ENCODE measurements around the gene CYTH4. TPM values are rescaled to one million over a fixed set of nuclear protein-coding genes. Genes with fewer than 3 reads are reported as not detected.

CYTH4 gene
- total RNA-seq, 2 experiments from 2014 or later: 20.6 to 28.1 TPM

DNA sequence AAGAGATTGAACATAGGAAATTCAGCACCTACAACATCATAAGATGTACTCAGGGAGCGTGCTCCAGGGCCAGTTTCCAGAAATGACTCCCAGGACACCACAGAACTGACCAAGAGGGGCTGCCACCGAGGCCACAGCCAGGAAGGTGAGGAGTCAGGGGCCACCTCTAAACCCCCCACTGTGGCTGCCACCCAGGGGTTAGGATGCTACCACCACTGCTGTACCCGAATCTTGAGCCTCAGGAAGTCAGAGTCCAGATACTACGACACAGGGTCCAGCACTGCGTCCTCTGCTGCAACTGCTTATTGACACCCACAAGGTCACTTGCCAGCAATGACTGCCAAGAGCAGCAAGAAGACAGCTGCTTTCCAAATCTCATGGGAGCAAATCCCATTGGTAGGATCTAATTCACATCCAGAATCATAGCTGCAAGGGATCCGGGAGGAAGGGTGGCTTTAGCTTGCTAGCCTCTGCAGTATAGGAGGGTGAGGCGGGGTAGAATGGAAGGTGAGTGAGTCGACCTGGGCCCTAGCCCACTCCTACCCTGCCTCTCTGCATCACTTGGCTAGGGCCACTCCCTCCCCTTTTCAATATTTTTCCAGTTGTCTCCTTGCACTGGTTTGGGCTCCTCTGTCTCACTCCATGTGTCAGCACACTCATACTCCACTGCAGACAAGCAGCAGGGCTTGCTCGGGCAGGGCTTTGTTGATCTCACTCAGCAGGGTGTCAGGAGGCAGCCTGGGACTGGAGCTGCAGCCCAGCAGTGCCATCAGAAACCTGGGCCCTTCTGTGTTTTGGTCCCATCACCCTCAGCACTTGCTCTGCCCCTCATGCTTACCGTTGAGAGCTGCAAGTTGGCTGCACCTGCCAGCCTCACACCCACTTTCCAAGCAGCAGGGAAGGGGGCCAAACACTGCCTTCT is 18.1 kb upstream of the CYTH4 start:
- TF ChIP-seq EZH2phosphoT487 (IDR thresholded peaks at IDR 0.05; ENCODE audit: borderline replicate concordance, low read depth, low read length): no peak
- no peak for TF ChIP-seq CTCF (conservative IDR thresholded peaks at IDR 0.05; ENCODE audit: low read length)
- POLR2A ChIA-PET: no interaction called here
- H3K79me2 ChIP-seq (ENCODE audit: insufficient read depth, low read depth, low read length): no peaks in the 10 kb centered on the region
- intact Hi-C loops (cut with micrococcal nuclease; ENCODE audit: unreplicated experiment): no loop called here
- H3K4me2 ChIP-seq (ENCODE audit: low read length): no peak overlapping the region
- H2AFZ ChIP-seq (ENCODE audit: low read length): no peak overlapping the region
- no peaks in the 10 kb centered on the region for H3K36me3 ChIP-seq (ENCODE audit: insufficient read depth, low read length)
- H3K9me2 ChIP-seq (ENCODE audit: insufficient read depth, low read length): no peaks in the 10 kb centered on the region
- no peak overlapping the region for H3K27ac ChIP-seq (ENCODE audit: low read depth, low read length, poor library complexity, severe bottlenecking)
- peaks cover 16% of the 10 kb centered on the region; the same call in 1 of the 2 replicates for H3K9me3 ChIP-seq (ENCODE audit: low read length)
- CTCF ChIA-PET (ENCODE audit: unreplicated experiment): no interaction called here
- no peak for DNase-seq (ENCODE audit: low spot score)
- peaks cover 32% of the 10 kb centered on the region for H3K4me1 ChIP-seq (ENCODE audit: insufficient read depth, low read length, poor library complexity, severe bottlenecking)
- H3K4me3 ChIP-seq (ENCODE audit: low read depth, low read length, poor library complexity, severe bottlenecking): no peak overlapping the region
- no TSS peak for BruUV-seq (replicated peaks)
- H4K20me1 ChIP-seq (ENCODE audit: insufficient read depth, low read length): no peaks in the 10 kb centered on the region

DNA sequence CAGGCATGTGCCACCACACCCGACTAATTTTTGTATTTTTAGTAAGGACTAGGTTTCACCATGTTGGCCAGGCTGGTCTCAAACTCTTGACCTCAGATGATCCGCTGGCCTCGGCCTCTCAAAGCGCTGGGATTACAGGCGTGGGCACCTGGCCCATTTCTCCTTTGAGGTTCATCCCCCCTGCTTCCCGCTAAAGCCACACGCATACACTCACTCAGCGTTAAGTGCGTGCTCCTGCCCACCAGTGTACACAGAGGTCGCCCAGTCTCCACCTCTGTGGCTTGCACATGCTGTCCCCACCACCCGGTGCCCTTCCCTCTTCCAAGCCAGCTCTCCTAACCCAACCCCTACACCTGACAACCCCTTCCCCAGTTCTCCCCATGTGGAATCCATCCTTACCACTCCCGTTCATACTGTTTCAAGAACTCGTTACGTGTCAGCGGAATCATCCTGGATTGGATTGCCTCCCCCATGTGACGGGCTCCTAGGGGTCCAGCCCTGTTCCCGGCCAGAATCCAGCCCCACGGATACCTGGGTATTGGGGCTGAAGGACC is 15.7 kb upstream of the CYTH4 start:
- H3K9me3 ChIP-seq (ENCODE audit: low read length): peaks cover 16% of the 10 kb centered on the region; the same call in 1 of the 2 replicates
- peak overlapping the region; percentile 65 for H3K4me3 ChIP-seq (ENCODE audit: low read depth, low read length, poor library complexity, severe bottlenecking)
- no peaks in the 10 kb centered on the region for H3K9me2 ChIP-seq (ENCODE audit: insufficient read depth, low read length)
- H2AFZ ChIP-seq (ENCODE audit: low read length): peak overlapping the region; percentile 96; the same call in 1 of the 2 replicates
- POLR2A ChIA-PET: interaction anchor here (0.7 kb wide), 2 partner anchors 17 to 223 kb away, joined by 3 read pairs; no protein-coding TSS in a partner anchor
- H3K36me3 ChIP-seq (ENCODE audit: insufficient read depth, low read length): no peaks in the 10 kb centered on the region
- H3K27ac ChIP-seq (ENCODE audit: low read depth, low read length, poor library complexity, severe bottlenecking): no peak overlapping the region
- no peaks in the 10 kb centered on the region for H3K79me2 ChIP-seq (ENCODE audit: insufficient read depth, low read depth, low read length)
- BruUV-seq (replicated peaks): no TSS peak
- no peaks in the 10 kb centered on the region for H4K20me1 ChIP-seq (ENCODE audit: insufficient read depth, low read length)
- peak overlapping the region; percentile 91 for H3K4me2 ChIP-seq (ENCODE audit: low read length)
- TF ChIP-seq EZH2phosphoT487 (IDR thresholded peaks at IDR 0.05; ENCODE audit: borderline replicate concordance, low read depth, low read length): no peak
- no peak for DNase-seq (ENCODE audit: low spot score)
- CTCF ChIA-PET (ENCODE audit: unreplicated experiment): no interaction called here
- peaks cover 32% of the 10 kb centered on the region for H3K4me1 ChIP-seq (ENCODE audit: insufficient read depth, low read length, poor library complexity, severe bottlenecking)
- intact Hi-C loops (cut with micrococcal nuclease; ENCODE audit: unreplicated experiment): loop anchor here (1.0 kb wide), 3 partner anchors 18 to 191 kb away; no protein-coding TSS in a partner anchor

DNA sequence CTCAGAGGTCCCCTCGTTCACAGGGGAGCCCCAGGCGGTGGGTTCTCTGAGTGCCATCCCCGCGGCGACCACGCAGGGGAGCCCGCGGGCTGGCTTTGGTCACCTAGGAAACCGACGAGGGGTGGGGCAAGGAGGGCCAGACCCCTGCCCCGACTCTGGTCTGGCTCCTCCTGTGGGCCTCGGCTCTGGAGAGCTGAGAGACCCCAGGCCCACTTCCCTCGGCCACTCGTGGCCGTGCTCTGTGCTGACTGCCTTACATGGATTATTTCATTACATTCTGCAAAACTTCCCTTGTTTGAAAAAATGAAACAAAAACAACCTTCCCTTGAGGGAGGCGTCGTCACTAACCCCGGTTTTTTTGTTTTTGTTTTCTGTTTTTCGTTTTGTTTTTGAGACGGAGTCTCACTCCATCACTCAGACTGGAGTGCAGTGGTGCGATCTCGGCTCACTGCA is 15.1 kb upstream of the CYTH4 start:
- Histone ChIP-seq H3K9me3 (ENCODE audit: low read length) (peaks cover 16% of the 10 kb centered on the region; the same call in 1 of the 2 replicates), H3K79me2 (ENCODE audit: insufficient read depth, low read depth, low read length) (no peaks in the 10 kb centered on the region), H4K20me1 (ENCODE audit: insufficient read depth, low read length) (no peaks in the 10 kb centered on the region), H2AFZ (ENCODE audit: low read length) (peak overlapping the region; percentile 96), H3K4me1 (ENCODE audit: insufficient read depth, low read length, poor library complexity, severe bottlenecking) (peaks cover 32% of the 10 kb centered on the region), H3K27ac (ENCODE audit: low read depth, low read length, poor library complexity, severe bottlenecking) (peak overlapping the region; percentile 22), H3K4me3 (ENCODE audit: low read depth, low read length, poor library complexity, severe bottlenecking) (peak overlapping the region; percentile 65), H3K36me3 (ENCODE audit: insufficient read depth, low read length) (no peaks in the 10 kb centered on the region), H3K9me2 (ENCODE audit: insufficient read depth, low read length) (no peaks in the 10 kb centered on the region), H3K4me2 (ENCODE audit: low read length) (peak overlapping the region; percentile 91)
- peak; percentile 78 for DNase-seq (ENCODE audit: low spot score)
- CTCF ChIA-PET (ENCODE audit: unreplicated experiment): interaction anchor here (1.0 kb wide), 2 partner anchors 191 to 274 kb away, joined by 3 to 4 read pairs; no protein-coding TSS in a partner anchor
- intact Hi-C loops (cut with micrococcal nuclease; ENCODE audit: unreplicated experiment): loop anchor here (1.0 kb wide), 3 partner anchors 17 to 190 kb away; no protein-coding TSS in a partner anchor
- BruUV-seq (replicated peaks): no TSS peak
- TF ChIP-seq CTCF (conservative IDR thresholded peaks at IDR 0.05; ENCODE audit: low read length): peak; percentile 95
- TF ChIP-seq EZH2phosphoT487 (IDR thresholded peaks at IDR 0.05; ENCODE audit: borderline replicate concordance, low read depth, low read length): no peak
- POLR2A ChIA-PET: interaction anchor here (0.6 to 1.2 kb wide), 3 partner anchors 24 to 298 kb away, joined by 3 to 4 read pairs (median 3); partner anchors contain the start of gene RAC2

Data from OCI-LY7 (cell line).